Loucy (cell line): ENCODE data around the gene GIMAP4.

Source experiments
- H2AFZ ChIP-seq: fragments of 200-600 bp; sonication (generic); 2 replicates; pipeline ENCODE4 v1.6.0; 2016; ENCODE audit warnings: antibody characterized with exemption, mild to moderate bottlenecking, low read length, moderate library complexity
- H3F3A ChIP-seq: fragments of 200-600 bp; 2 replicates; pipeline ENCODE4 v1.6.0; 2016; ENCODE audit warnings: antibody characterized with exemption, low read depth, mild to moderate bottlenecking
- H3K27me3 ChIP-seq: fragments of 200-600 bp; sonication (generic); 2 replicates; pipeline ENCODE4 v1.6.1; 2014; ENCODE audit warnings: low read length, mild to moderate bottlenecking; ENCODE audit not compliant: insufficient read depth, poor library complexity, severe bottlenecking
- H3K36me3 ChIP-seq: fragments of 200-600 bp; sonication (generic); 2 replicates; pipeline ENCODE4 v1.6.1; 2016; ENCODE audit warnings: low read length; ENCODE audit not compliant: insufficient read depth
- H3K4me1 ChIP-seq: fragments of 200-600 bp; sonication (generic); 2 replicates; pipeline ENCODE4 v1.5.1; 2014; ENCODE audit warnings: low read length, mild to moderate bottlenecking; ENCODE audit not compliant: insufficient read depth, poor library complexity, severe bottlenecking
- H3K4me2 ChIP-seq: fragments of 200-600 bp; sonication (generic); 2 replicates; pipeline ENCODE4 v1.6.0; 2014; ENCODE audit warnings: antibody characterized with exemption, low read length, low read depth, mild to moderate bottlenecking; ENCODE audit not compliant: poor library complexity, severe bottlenecking
- H3K4me3 ChIP-seq: fragments of 200-600 bp; sonication (generic); 2 replicates; pipeline ENCODE4 v1.5.1; 2014; ENCODE audit warnings: low read length, mild to moderate bottlenecking, mixed read lengths; ENCODE audit not compliant: poor library complexity, severe bottlenecking
- H3K79me2 ChIP-seq: fragments of 200-600 bp; sonication (generic); 2 replicates; pipeline ENCODE4 v1.6.1; 2014; ENCODE audit warnings: low read length; ENCODE audit not compliant: insufficient read depth
- H3K9ac ChIP-seq: fragments of 200-600 bp; sonication (generic); 2 replicates; pipeline ENCODE4 v1.6.0; 2014; ENCODE audit warnings: mild to moderate bottlenecking, low read depth, low read length, moderate library complexity; ENCODE audit not compliant: poor library complexity, severe bottlenecking
- H3K9me2 ChIP-seq: fragments of 200-600 bp; sonication (generic); replicated peaks from 2 replicates; pipeline ENCODE4 v1.6.1; 2016; ENCODE audit warnings: low read depth, low read length, mixed read lengths
- H3K9me3 ChIP-seq: fragments of 200-600 bp; sonication (generic); 2 replicates; pipeline ENCODE4 v1.6.1; 2014; ENCODE audit warnings: mild to moderate bottlenecking, antibody characterized with exemption, low read length, low read depth; ENCODE audit not compliant: insufficient read depth
- H4K20me1 ChIP-seq: fragments of 200-600 bp; sonication (generic); 2 replicates; pipeline ENCODE4 v1.6.0; 2014; ENCODE audit warnings: antibody characterized with exemption, low read length, mild to moderate bottlenecking; ENCODE audit not compliant: insufficient read depth, poor library complexity, severe bottlenecking
- CTCF ChIP-seq: fragments of 200-600 bp; sonication (generic); conservative IDR thresholded peaks from 2 replicates; pipeline ENCODE4 v1.5.1; 2014; ENCODE audit warnings: mild to moderate bottlenecking, antibody characterized with exemption, low read length
- EZH2phosphoT487 ChIP-seq: fragments of 200-600 bp; IDR thresholded peaks from 2 replicates; pipeline ENCODE4 v1.6.1; 2018; ENCODE audit warnings: antibody characterized with exemption, mild to moderate bottlenecking, moderate library complexity, borderline replicate concordance

Gene GIMAP4

GRCh38 chr7:150564006-150564405 lies 3.2 kb upstream of the GIMAP4 start:
- Histone ChIP-seq H3K9me2 (no peaks in the 10 kb centered on the region), H3K9me3 (peaks cover 16% of the 10 kb centered on the region; the same call in 1 of the 2 replicates), H3K27me3 (no peaks in the 10 kb centered on the region), H2AFZ (no peak overlapping the region; the same call in 1 of the 2 replicates), H4K20me1 (no peaks in the 10 kb centered on the region), H3K79me2 (no peaks in the 10 kb centered on the region), H3F3A (no peaks in the 10 kb centered on the region), H3K4me3 (no peak overlapping the region), H3K4me2 (no peak overlapping the region), H3K9ac (no peak overlapping the region), H3K4me1 (peaks cover 26% of the 10 kb centered on the region), H3K36me3 (no peaks in the 10 kb centered on the region)
- TF ChIP-seq CTCF (no peak), EZH2phosphoT487 (no peak)

- no peaks in the 10 kb centered on the region for H3K36me3 ChIP-seq
- no peaks in the 10 kb centered on the region for H4K20me1 ChIP-seq
- H3K4me2 ChIP-seq = no peak overlapping the region
- H2AFZ ChIP-seq = no peak overlapping the region
- no peak overlapping the region for H3K4me3 ChIP-seq
- H3F3A ChIP-seq = no peaks in the 10 kb centered on the region
- no peak overlapping the region for H3K9ac ChIP-seq
- H3K4me1 ChIP-seq = peaks cover 31% of the 10 kb centered on the region
- no peaks in the 10 kb centered on the region for H3K79me2 ChIP-seq
- H3K27me3 ChIP-seq = no peaks in the 10 kb centered on the region
- no peaks in the 10 kb centered on the region for H3K9me2 ChIP-seq
- TF ChIP-seq EZH2phosphoT487 = no peak
- no peak for TF ChIP-seq CTCF
- H3K9me3 ChIP-seq = peaks cover 16% of the 10 kb centered on the region; the same call in 1 of the 2 replicates
These were observed 2.6 kb upstream of the GIMAP4 start for GRCh38 chr7:150564566-150564965.

- H3K4me2 ChIP-seq = no peak overlapping the region
- TF ChIP-seq EZH2phosphoT487 = no peak
- TF ChIP-seq CTCF = no peak
- H4K20me1 ChIP-seq = no peaks in the 10 kb centered on the region
- no peaks in the 10 kb centered on the region for H3K36me3 ChIP-seq
- H3K9me3 ChIP-seq = peaks cover 14% of the 10 kb centered on the region; the same call in 1 of the 2 replicates
- no peak overlapping the region for H3K9ac ChIP-seq
- no peak overlapping the region for H2AFZ ChIP-seq
- no peaks in the 10 kb centered on the region for H3F3A ChIP-seq
- peaks cover 38% of the 10 kb centered on the region for H3K4me1 ChIP-seq
- H3K79me2 ChIP-seq = no peaks in the 10 kb centered on the region
- H3K4me3 ChIP-seq = no peak overlapping the region
- no peaks in the 10 kb centered on the region for H3K27me3 ChIP-seq
- H3K9me2 ChIP-seq = no peaks in the 10 kb centered on the region
These were observed 2.0 kb upstream of the GIMAP4 start for GRCh38 chr7:150565239-150565638.
